ENCODE data around the gene FSIP1. TPM values are rescaled to one million over a fixed set of nuclear protein-coding genes. Genes with fewer than 3 reads are reported as not detected.

Gene FSIP1
- total and polyA plus RNA-seq, 11 donors = 0.28 to 3.7 (median 0.97) TPM; not detected in 1

- DNase-seq (no peak), ATAC-seq (no peak)
- Histone ChIP-seq H3K4me1 (peaks cover 0 to 35% (median 17%) of the 10 kb centered on the region in 12 donors), H3K27me3 (no peaks in the 10 kb centered on the region), H3K36me3 (no peaks in the 10 kb centered on the region), H3K9me3 (no peaks in the 10 kb centered on the region), H3K4me3 (no peak overlapping the region), H3K27ac (no peak overlapping the region)
- TF ChIP-seq CTCF (IDR thresholded peaks at IDR 0.05) (no peak), POLR2A (IDR thresholded peaks at IDR 0.05) (no peak)
- intact Hi-C loops (cut with DNase I) = loop anchor here (1.0 to 10.0 kb wide), 14 partner anchors 86 to 489 kb away; partner anchors contain the start of genes EIF2AK4 (in 6 of the 10) and BMF (in 2 of the 10)
- WGBS, 4 donors = 81 to 91% (median 88%) methylated on average over 7 of the region's 7 CpGs
Measured at GRCh38 chr15:39785841-39786240, 3.2 kb upstream of the FSIP1 start.

GRCh38 chr15:39785139-39785538 is 2.5 kb upstream of the FSIP1 start:
- intact Hi-C loops (cut with DNase I) = loop anchor here (5.0 to 10.0 kb wide), 11 partner anchors 87 to 490 kb away; partner anchors contain the start of genes EIF2AK4 (in 5 of the 10) and BMF (in 2 of the 10)
- Histone ChIP-seq H3K4me3 (no peak overlapping the region), H3K27ac (no peak overlapping the region), H3K4me1 (peaks cover 0 to 35% (median 17%) of the 10 kb centered on the region in 12 donors), H3K9me3 (no peaks in the 10 kb centered on the region), H3K36me3 (no peaks in the 10 kb centered on the region), H3K27me3 (no peaks in the 10 kb centered on the region)
- no peak for ATAC-seq
- DNase-seq = no peak
- TF ChIP-seq CTCF (IDR thresholded peaks at IDR 0.05) = no peak
- TF ChIP-seq POLR2A (IDR thresholded peaks at IDR 0.05) = no peak
- 74 to 80% (median 78%) methylated on average over 10 of the region's 10 CpGs for WGBS, 4 donors

GRCh38 chr15:39784638-39785037 is 2.0 kb upstream of the FSIP1 start:
- DNase-seq (no peak), ATAC-seq (no peak)
- Histone ChIP-seq H3K9me3 (no peaks in the 10 kb centered on the region), H3K4me3 (no peak overlapping the region), H3K36me3 (no peaks in the 10 kb centered on the region), H3K4me1 (peaks cover 0 to 35% (median 17%) of the 10 kb centered on the region in 12 donors), H3K27ac (peak overlapping the region in 1 of 12 donors; percentile 86), H3K27me3 (no peaks in the 10 kb centered on the region)
- WGBS, 4 donors = 61 to 74% (median 69%) methylated on average over 2 of the region's 2 CpGs
- intact Hi-C loops (cut with DNase I) = loop anchor here (5.0 to 10.0 kb wide), 14 partner anchors 88 to 490 kb away; partner anchors contain the start of genes EIF2AK4 (in 6 of the 10), BMF (in 3 of the 10), GPR176 (in 1 of the 10) and SRP14 (in 1 of the 10)
- TF ChIP-seq POLR2A (IDR thresholded peaks at IDR 0.05) = no peak
- no peak for TF ChIP-seq CTCF (IDR thresholded peaks at IDR 0.05)

GRCh38 chr15:39784125-39784524 is 1.5 kb upstream of the FSIP1 start:
- Histone ChIP-seq H3K27ac (peak overlapping the region in 5 of 12 donors; percentile 62 to 86 (median 71)), H3K36me3 (no peaks in the 10 kb centered on the region), H3K9me3 (no peaks in the 10 kb centered on the region), H3K27me3 (no peaks in the 10 kb centered on the region), H3K4me3 (peak overlapping the region in 2 of 12 donors; percentile 70), H3K4me1 (peaks cover 0 to 35% (median 17%) of the 10 kb centered on the region in 12 donors)
- intact Hi-C loops (cut with DNase I) = loop anchor here in 9 of 10 donors (5.0 to 10.0 kb wide), 10 partner anchors 138 to 491 kb away; partner anchors contain the start of genes BMF (in 3 of the 9), EIF2AK4 (in 3 of the 9), GPR176 (in 1 of the 9) and SRP14 (in 1 of the 9)
- DNase-seq (no peak), ATAC-seq (no peak)
- TF ChIP-seq CTCF (IDR thresholded peaks at IDR 0.05) = no peak
- no peak for TF ChIP-seq POLR2A (IDR thresholded peaks at IDR 0.05)
- WGBS, 4 donors = 48 to 59% (median 53%) methylated on average over 4 of the region's 4 CpGs
